ENCODE results near the gene DOK1. TPM values are rescaled to one million over a fixed set of nuclear protein-coding genes. Genes with fewer than 3 reads are reported as not detected.

Gene DOK1
- total and polyA plus RNA-seq, 10 donors, result 19.9 to 59.1 (median 39.7) TPM

GRCh38 chr2:74584088-74584645, 29.6 kb downstream of the DOK1 start:
- no peaks in the 10 kb centered on the region for H3K27me3 ChIP-seq (replicated peaks in 1 of 7)
- H3K36me3 ChIP-seq, result no peaks in the 10 kb centered on the region
- TF ChIP-seq POLR2A (IDR thresholded peaks at IDR 0.05) (no peak), CTCF (IDR thresholded peaks at IDR 0.05 in 8 of 11, conservative IDR thresholded peaks at IDR 0.05 in 3 of 11) (no peak), POLR2AphosphoS5 (IDR thresholded peaks at IDR 0.05) (no peak)
- no peak overlapping the region for H3K4me3 ChIP-seq
- H3K9me3 ChIP-seq, result no peaks in the 10 kb centered on the region
- H3K4me1 ChIP-seq, result peaks cover 0 to 36% (median 17%) of the 10 kb centered on the region in 6 donors
- H3K27ac ChIP-seq, result no peak overlapping the region
- intact Hi-C loops (cut with DNase I; ENCODE audit: low total_unique reads), result no loop called here
- no peak for DNase-seq
- WGBS, 5 donors, result 27 to 57% (median 42%) methylated on average over 2 of the region's 2 CpGs

GRCh38 chr2:74585406-74586185, 31.1 kb downstream of the DOK1 start:
- no peak overlapping the region for H3K4me3 ChIP-seq
- TF ChIP-seq POLR2A (IDR thresholded peaks at IDR 0.05), result no peak
- no peak for TF ChIP-seq POLR2AphosphoS5 (IDR thresholded peaks at IDR 0.05)
- TF ChIP-seq CTCF (IDR thresholded peaks at IDR 0.05 in 8 of 11, conservative IDR thresholded peaks at IDR 0.05 in 3 of 11), result no peak
- H3K9me3 ChIP-seq, result no peaks in the 10 kb centered on the region
- WGBS, 5 donors, result 23 to 45% (median 39%) methylated on average over 4 of the region's 4 CpGs
- peaks cover 0 to 8% (median 0%) of the 10 kb centered on the region in 7 donors for H3K27me3 ChIP-seq (replicated peaks in 1 of 7)
- H3K4me1 ChIP-seq, result peaks cover 0 to 36% (median 17%) of the 10 kb centered on the region in 6 donors
- no peak for DNase-seq
- intact Hi-C loops (cut with DNase I; ENCODE audit: low total_unique reads), result loop anchor here (5.0 kb wide), 2 partner anchors 83 to 103 kb away; partner anchors contain the start of genes CCDC142 and TTC31
- no peaks in the 10 kb centered on the region for H3K36me3 ChIP-seq
- peak overlapping the region in 7 of 8 donors; percentile 0 to 51 (median 22) for H3K27ac ChIP-seq

GRCh38 chr2:74587664-74588277, 33.3 kb downstream of the DOK1 start:
- H3K27me3 ChIP-seq (replicated peaks in 1 of 7), result peaks cover 0 to 15% (median 1%) of the 10 kb centered on the region in 7 donors
- no peaks in the 10 kb centered on the region for H3K9me3 ChIP-seq
- peak; percentile 53 to 80 (median 74) for TF ChIP-seq CTCF (IDR thresholded peaks at IDR 0.05 in 8 of 11, conservative IDR thresholded peaks at IDR 0.05 in 3 of 11)
- no peak for TF ChIP-seq POLR2A (IDR thresholded peaks at IDR 0.05)
- peak in 1 of 3 donors; percentile 57 for TF ChIP-seq POLR2AphosphoS5 (IDR thresholded peaks at IDR 0.05)
- peaks cover 0 to 36% (median 17%) of the 10 kb centered on the region in 6 donors for H3K4me1 ChIP-seq
- WGBS, 5 donors, result 17 to 26% (median 18%) methylated on average over 6 of the region's 6 CpGs
- no peak overlapping the region for H3K4me3 ChIP-seq
- DNase-seq, result no peak
- no peaks in the 10 kb centered on the region for H3K36me3 ChIP-seq
- intact Hi-C loops (cut with DNase I; ENCODE audit: low total_unique reads), result loop anchor here (5.0 kb wide), 2 partner anchors 85 to 105 kb away; partner anchors contain the start of genes CCDC142 and TTC31
- H3K27ac ChIP-seq, result no peak overlapping the region
